AG10803 (cell line): ENCODE measurements around the gene CISD3.
A peak's percentile ranks its signal among the peaks of the same experiment; 100 is the strongest.

ENCODE experiments used
- DNase-seq: peaks from one replicate; pipeline ENCODE4 v3.0.0; 2010; ENCODE audit warnings: low read depth
- H3K4me3 ChIP-seq: 2 replicates; pipeline ENCODE4 v1.5.1; 2011; ENCODE audit warnings: mild to moderate bottlenecking, low read length, control low read depth
- TF ChIP-seq, protein P1 (sequence below): conservative IDR thresholded peaks from 2 replicates; pipeline ENCODE4 v1.5.1; 2011; ENCODE audit warnings: mild to moderate bottlenecking, low read length, control low read depth, inconsistent platforms

The CISD3 gene

GRCh38 chr17:38693700-38694329, 36.3 kb upstream of the CISD3 start:
- H3K4me3 ChIP-seq, result no peak overlapping the region
- TF ChIP-seq, protein P1, sequence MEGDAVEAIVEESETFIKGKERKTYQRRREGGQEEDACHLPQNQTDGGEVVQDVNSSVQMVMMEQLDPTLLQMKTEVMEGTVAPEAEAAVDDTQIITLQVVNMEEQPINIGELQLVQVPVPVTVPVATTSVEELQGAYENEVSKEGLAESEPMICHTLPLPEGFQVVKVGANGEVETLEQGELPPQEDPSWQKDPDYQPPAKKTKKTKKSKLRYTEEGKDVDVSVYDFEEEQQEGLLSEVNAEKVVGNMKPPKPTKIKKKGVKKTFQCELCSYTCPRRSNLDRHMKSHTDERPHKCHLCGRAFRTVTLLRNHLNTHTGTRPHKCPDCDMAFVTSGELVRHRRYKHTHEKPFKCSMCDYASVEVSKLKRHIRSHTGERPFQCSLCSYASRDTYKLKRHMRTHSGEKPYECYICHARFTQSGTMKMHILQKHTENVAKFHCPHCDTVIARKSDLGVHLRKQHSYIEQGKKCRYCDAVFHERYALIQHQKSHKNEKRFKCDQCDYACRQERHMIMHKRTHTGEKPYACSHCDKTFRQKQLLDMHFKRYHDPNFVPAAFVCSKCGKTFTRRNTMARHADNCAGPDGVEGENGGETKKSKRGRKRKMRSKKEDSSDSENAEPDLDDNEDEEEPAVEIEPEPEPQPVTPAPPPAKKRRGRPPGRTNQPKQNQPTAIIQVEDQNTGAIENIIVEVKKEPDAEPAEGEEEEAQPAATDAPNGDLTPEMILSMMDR, result peak; percentile 6; the same call in 1 of the 2 replicates
- peak; percentile 80 for DNase-seq

- no peak overlapping the region for H3K4me3 ChIP-seq
- DNase-seq, result no peak
- TF ChIP-seq, protein P1, result no peak
Measured at GRCh38 chr17:38697061-38697820, 32.9 kb upstream of the CISD3 start.

DNA sequence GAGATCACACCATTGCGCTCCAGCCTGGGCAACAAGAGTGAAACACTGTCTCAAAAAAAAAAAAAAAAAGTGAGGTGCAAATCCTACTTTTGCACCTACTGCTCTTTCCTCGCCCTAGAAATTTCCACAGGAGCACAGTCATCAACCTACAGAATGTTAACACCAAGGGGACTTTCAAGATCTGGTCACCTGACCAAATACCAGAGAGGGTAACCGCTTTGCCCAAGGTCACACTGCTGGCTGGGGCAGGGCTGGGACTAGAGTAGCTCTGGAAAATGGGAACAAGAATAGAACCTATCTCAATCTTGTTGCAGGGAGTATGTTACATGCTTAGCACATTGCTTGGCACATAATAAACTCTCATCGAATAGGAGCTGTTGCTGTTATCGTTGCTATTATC, 31.4 kb upstream of the CISD3 start:
- DNase-seq, result no peak
- no peak overlapping the region for H3K4me3 ChIP-seq
- TF ChIP-seq, protein P1, result no peak

DNA sequence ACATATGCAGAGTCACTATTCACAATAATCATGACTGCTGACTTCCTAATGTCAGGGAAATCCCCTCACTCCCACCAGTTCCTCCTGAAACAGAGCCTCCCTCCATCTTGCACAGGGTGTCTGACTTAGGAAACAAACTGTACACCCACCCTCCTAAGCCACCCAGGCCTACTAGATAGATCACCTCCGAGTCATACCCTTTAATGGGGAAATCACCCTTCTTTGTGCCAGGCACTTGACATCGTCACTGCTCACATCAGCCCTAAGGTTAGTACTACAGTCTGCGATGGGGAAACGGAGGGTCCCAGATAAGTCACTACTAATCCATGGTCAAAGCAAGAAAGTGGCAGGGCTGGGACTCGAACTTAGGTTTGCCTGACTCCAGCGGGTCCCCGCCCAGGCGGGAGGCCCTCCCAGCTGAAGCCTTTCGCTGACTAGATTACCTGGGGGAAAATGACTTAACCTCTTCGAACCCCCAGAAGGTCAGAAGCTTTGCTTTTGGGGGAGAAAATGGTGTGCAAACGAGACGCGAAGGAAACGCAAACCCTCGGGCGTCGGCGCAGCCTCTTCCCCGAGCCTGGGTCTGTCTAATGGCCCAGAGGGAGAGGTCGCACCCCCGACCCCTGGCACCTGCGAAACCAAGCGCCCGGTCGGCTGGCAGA, 28.5 kb upstream of the CISD3 start:
- H3K4me3 ChIP-seq, result peak overlapping the region; percentile 71
- TF ChIP-seq, protein P1, result no peak
- peak; percentile 29 for DNase-seq

- H3K4me3 ChIP-seq, result peak overlapping the region; percentile 82
- peak; percentile 84 for DNase-seq
- TF ChIP-seq, protein P1, result no peak
Measured at GRCh38 chr17:38702166-38702915, 27.8 kb upstream of the CISD3 start.

- peak overlapping the region; percentile 82 for H3K4me3 ChIP-seq
- no peak for DNase-seq
- TF ChIP-seq, protein P1, result no peak
Measured at GRCh38 chr17:38702916-38703741, 27.0 kb upstream of the CISD3 start.
